Measurements from ENCODE around the gene BTG4. TPM values are rescaled to one million over a fixed set of nuclear protein-coding genes. Genes with fewer than 3 reads are reported as not detected.

Gene BTG4
- total RNA-seq, 1 donor from 2014 or later, result not detected

DNA sequence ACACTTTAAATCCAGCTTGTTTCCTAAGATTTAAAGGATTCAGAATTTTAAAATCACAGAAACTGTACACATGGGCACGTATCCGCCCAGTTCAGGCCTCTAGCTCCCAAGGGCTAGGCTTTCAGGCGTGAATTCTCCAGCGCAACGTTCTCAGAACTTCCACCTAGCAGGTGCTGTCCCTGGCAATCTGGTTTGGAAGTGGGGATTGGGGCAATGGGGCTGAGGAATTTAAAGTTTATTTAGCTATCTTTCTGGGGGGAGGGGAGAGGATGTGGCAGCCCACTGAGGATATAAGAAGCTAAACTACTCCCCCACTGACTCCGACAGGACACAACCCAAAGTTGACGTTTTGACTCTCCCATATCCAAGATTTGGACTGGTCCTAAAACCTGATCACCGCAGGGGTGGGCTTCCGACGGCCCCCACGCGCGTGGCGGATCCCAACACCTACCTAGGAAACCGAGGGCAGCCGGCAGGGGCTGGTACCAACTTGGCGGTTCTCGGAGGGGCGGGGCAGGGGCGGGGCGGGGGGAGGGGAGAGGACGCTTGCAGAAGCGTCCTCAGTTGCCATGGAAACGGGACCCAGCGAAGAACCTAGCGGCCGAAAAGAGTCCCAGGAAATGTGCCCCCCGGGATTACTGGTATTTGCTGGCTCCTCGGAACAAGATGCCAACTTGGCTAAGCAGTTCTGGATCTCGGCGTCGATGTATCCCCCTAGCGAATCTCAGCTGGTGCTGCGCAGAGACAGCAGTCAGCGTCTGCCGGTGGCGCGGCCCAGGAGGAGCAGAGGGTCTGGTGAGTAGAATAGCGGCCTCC, 2.2 kb upstream of the BTG4 start, which contains the start of gene HOATZ:
Gene HOATZ, plus strand, starts transcription at position 563 of the 816 bp plus-strand sequence. Its CDS starts 7 bp downstream, at position 570.
- Mint-ChIP-seq H3K4me1 (peaks cover 8% of the 10 kb centered on the region), H3K4me3 (peak within 1 kb of the TSS; percentile 74), H3K9me3 (no peaks in the 10 kb centered on the region), H3K27ac (ENCODE audit: unreplicated experiment) (no peak within 1 kb of the TSS), H3K27me3 (ENCODE audit: low read depth) (peaks cover 57% of the 10 kb centered on the region), H3K36me3 (ENCODE audit: low read depth) (no peaks in the 10 kb centered on the region)
- TF ChIP-seq, protein P1, sequence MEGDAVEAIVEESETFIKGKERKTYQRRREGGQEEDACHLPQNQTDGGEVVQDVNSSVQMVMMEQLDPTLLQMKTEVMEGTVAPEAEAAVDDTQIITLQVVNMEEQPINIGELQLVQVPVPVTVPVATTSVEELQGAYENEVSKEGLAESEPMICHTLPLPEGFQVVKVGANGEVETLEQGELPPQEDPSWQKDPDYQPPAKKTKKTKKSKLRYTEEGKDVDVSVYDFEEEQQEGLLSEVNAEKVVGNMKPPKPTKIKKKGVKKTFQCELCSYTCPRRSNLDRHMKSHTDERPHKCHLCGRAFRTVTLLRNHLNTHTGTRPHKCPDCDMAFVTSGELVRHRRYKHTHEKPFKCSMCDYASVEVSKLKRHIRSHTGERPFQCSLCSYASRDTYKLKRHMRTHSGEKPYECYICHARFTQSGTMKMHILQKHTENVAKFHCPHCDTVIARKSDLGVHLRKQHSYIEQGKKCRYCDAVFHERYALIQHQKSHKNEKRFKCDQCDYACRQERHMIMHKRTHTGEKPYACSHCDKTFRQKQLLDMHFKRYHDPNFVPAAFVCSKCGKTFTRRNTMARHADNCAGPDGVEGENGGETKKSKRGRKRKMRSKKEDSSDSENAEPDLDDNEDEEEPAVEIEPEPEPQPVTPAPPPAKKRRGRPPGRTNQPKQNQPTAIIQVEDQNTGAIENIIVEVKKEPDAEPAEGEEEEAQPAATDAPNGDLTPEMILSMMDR (conservative IDR thresholded peaks at IDR 0.05), result peak; percentile 49
- DNase-seq (ENCODE audit: low read depth, low spot score), result peak; percentile 46

DNA sequence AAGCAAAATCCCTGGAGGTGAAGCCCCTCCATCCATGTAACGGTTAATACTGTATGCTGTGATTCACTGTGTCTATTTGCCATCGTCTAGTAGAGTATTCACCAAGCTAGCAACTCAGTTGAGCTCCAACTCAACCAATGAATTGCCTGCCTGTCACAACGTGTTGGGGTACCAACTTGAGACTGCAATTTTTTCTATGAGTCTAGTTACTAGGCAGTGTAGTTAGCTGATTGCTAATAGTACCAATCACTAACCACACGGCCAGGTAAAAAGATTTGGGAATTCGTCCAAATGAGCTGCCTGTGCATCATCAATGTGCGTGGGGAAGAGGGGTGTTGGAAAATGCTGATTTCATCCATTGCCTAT, 1.0 kb upstream of the BTG4 start:
- no peak overlapping the region for H3K27ac Mint-ChIP-seq (ENCODE audit: unreplicated experiment)
- peaks cover 8% of the 10 kb centered on the region for H3K4me1 Mint-ChIP-seq
- TF ChIP-seq, protein P1 (conservative IDR thresholded peaks at IDR 0.05), result no peak
- H3K4me3 Mint-ChIP-seq, result peak overlapping the region; percentile 60
- no peaks in the 10 kb centered on the region for H3K36me3 Mint-ChIP-seq (ENCODE audit: low read depth)
- H3K27me3 Mint-ChIP-seq (ENCODE audit: low read depth), result peaks cover 57% of the 10 kb centered on the region
- DNase-seq (ENCODE audit: low read depth, low spot score), result no peak
- no peaks in the 10 kb centered on the region for H3K9me3 Mint-ChIP-seq

DNA sequence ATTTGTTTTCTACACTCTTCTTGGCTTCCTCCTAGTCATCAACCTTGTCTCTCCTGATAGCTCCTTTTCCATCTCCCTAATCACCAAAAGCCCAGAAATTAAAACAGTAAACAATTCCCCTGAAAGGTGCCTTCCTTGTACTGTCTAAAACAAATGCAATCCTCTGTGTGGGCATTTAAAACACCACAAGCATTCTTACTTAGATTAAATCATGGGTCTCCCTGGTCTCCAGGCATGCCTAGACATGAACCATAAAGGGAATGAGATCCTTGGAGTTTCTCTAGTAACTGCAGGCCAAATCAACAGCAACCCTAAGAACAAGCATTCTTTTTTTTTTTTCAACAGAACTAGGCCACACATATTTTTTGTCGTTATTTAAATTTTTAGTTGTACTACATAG, 1.9 kb downstream of the BTG4 start:
- H3K9me3 Mint-ChIP-seq, result peaks cover 3% of the 10 kb centered on the region
- H3K4me1 Mint-ChIP-seq, result peaks cover 8% of the 10 kb centered on the region
- H3K27ac Mint-ChIP-seq (ENCODE audit: unreplicated experiment), result no peak overlapping the region
- DNase-seq (ENCODE audit: low read depth, low spot score), result no peak
- no peaks in the 10 kb centered on the region for H3K36me3 Mint-ChIP-seq (ENCODE audit: low read depth)
- H3K4me3 Mint-ChIP-seq, result no peak overlapping the region
- H3K27me3 Mint-ChIP-seq (ENCODE audit: low read depth), result peaks cover 65% of the 10 kb centered on the region
- TF ChIP-seq, protein P1 (conservative IDR thresholded peaks at IDR 0.05), result no peak

DNA sequence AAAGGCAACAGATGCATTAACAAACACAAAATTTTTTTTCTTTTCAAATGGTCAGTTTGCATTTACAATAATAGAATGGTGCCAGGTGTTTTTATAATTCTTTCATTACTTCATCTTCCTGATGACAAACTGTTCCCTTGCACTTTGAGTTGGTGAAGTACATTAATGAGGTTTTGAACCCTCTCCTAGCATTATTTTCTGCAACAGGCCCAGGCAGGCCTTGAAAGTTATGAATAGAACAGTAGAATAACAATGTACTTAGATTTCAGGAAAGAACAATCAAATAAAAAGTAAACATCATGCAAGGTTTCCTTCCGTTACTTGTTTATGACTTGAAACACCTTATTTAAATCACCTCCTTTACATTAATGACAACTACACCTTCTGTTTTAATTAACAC, 9.6 kb downstream of the BTG4 start:
- no peak overlapping the region for H3K27ac Mint-ChIP-seq (ENCODE audit: unreplicated experiment)
- no peak for DNase-seq (ENCODE audit: low read depth, low spot score)
- peaks cover 32% of the 10 kb centered on the region for H3K27me3 Mint-ChIP-seq (ENCODE audit: low read depth)
- H3K9me3 Mint-ChIP-seq, result peaks cover 3% of the 10 kb centered on the region
- TF ChIP-seq, protein P1 (conservative IDR thresholded peaks at IDR 0.05), result no peak
- no peaks in the 10 kb centered on the region for H3K4me1 Mint-ChIP-seq
- no peaks in the 10 kb centered on the region for H3K36me3 Mint-ChIP-seq (ENCODE audit: low read depth)
- H3K4me3 Mint-ChIP-seq, result no peak overlapping the region

DNA sequence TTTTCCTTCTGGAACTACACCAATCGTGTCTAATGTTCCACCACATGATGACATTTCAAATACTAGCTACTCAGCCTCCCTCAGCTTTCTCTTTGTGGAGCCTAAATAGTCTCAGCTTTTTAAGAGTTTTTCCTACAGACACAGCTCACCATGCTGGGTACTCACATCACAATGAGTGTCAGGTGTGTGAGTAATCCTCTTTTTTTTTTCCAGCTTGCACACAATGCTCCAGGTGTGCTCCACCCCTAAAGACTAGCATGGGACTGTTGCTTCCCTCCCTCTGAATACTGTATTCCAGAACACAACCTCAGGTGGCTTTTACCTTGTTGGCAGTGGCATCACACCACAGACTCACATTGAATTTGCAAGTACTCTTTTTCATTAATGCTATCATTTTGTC, 11.7 kb downstream of the BTG4 start:
- no peak for DNase-seq (ENCODE audit: low read depth, low spot score)
- H3K4me3 Mint-ChIP-seq, result no peak overlapping the region
- H3K9me3 Mint-ChIP-seq, result peaks cover 2% of the 10 kb centered on the region
- no peaks in the 10 kb centered on the region for H3K4me1 Mint-ChIP-seq
- no peak overlapping the region for H3K27ac Mint-ChIP-seq (ENCODE audit: unreplicated experiment)
- peaks cover 26% of the 10 kb centered on the region for H3K27me3 Mint-ChIP-seq (ENCODE audit: low read depth)
- no peaks in the 10 kb centered on the region for H3K36me3 Mint-ChIP-seq (ENCODE audit: low read depth)
- TF ChIP-seq, protein P1 (conservative IDR thresholded peaks at IDR 0.05), result no peak
